K562 (cell line): ENCODE measurements around the gene FOXF2. TPM values are rescaled to one million over a fixed set of nuclear protein-coding genes. Genes with fewer than 3 reads are reported as not detected.
"Not testable (repeated sequence)": the region's sequence is repeated elsewhere in the genome, so short reads cannot be mapped to it uniquely, and the experiment has no call there.

Source experiments
- ATAC-seq: fragments of 200-7000 bp; cut with Tn5 transposase; 3 replicates; pipeline ENCODE4 v1.9.1; 2020; ENCODE audit warnings: moderate library complexity
- BruUV-seq: library from RNA; stranded (reverse); fragments of 400-500 nt; replicated peaks from 2 replicates; lab custom pipeline; 2021; lab: Mats Ljungman, UMichigan
- CTCF ChIA-PET: fragments of 300-600 bp; formaldehyde crosslinking; extraction: SDS; loops from one replicate; lab custom pipeline; 2021; ENCODE audit warnings: low intra/inter-chr PET ratio; lab: Yijun Ruan, JAX
- POLR2A ChIA-PET: fragments of 300-600, 350-650 bp; sonication (Branson Sonifier 250); formaldehyde crosslinking; extraction: SDS; loops from one replicate; lab custom pipeline; 2021; ENCODE audit warnings: antibody characterized with exemption, inconsistent platforms; lab: Yijun Ruan, JAX
- DNase-seq, 4 experiments: peaks; one replicate each; pipeline versions ENCODE4 v3.0.0 to v3.0.0-alpha.2; 2011 to 2018; ENCODE audit warnings: low spot score in 3 of 4, mixed read lengths in 3 of 4; ENCODE audit errors: extremely low read depth in 1 of 4
- FAIRE-seq: peaks from 2 replicates; lab custom pipeline; 2011; peaks lifted over from hg19 to GRCh38; lab: Jason Lieb, UNC
- H2AFZ ChIP-seq: 2 replicates; pipeline ENCODE4 v1.6.0; 2011; ENCODE audit warnings: low read depth, low read length, control low read depth, inconsistent platforms
- H3K27ac ChIP-seq: fragments of 200-600 bp; 3 replicates; pipeline ENCODE4 v1.8.0; 2011; ENCODE audit warnings: low read depth, mild to moderate bottlenecking, control low read depth, inconsistent platforms, low read length, moderate library complexity, mixed read lengths; ENCODE audit errors: extremely low read depth
- H3K27me3 ChIP-seq, 2 experiments: fragments of 300-600 bp in 1 of 2; 2 replicates in 1 of 2; 3 replicates in 1 of 2; pipeline versions ENCODE4 v1.6.0 to v1.8.0; 2011; ENCODE audit warnings: inconsistent platforms in 2 of 2, low read length in 2 of 2, mild to moderate bottlenecking in 1 of 2, mixed read lengths in 1 of 2, moderate library complexity in 1 of 2; ENCODE audit not compliant: control insufficient read depth in 2 of 2, insufficient read depth in 2 of 2
- H3K36me3 ChIP-seq: fragments of 300-600 bp; 3 replicates; pipeline ENCODE4 v1.8.0; 2011; ENCODE audit warnings: mild to moderate bottlenecking, low read length, inconsistent platforms; ENCODE audit not compliant: control insufficient read depth, insufficient read depth
- H3K4me1 ChIP-seq, 2 experiments: fragments of 200-600 bp in 1 of 2; replicated peaks in 1 of 2; 2 replicates in 1 of 2; 3 replicates in 1 of 2; pipeline versions ENCODE4 v1.5.1 to v1.8.0; 2011; ENCODE audit warnings: inconsistent platforms in 2 of 2, low read length in 2 of 2, mild to moderate bottlenecking in 1 of 2, mixed read lengths in 1 of 2, moderate library complexity in 1 of 2; ENCODE audit not compliant: control insufficient read depth in 2 of 2, insufficient read depth in 2 of 2
- H3K4me2 ChIP-seq: 2 replicates; pipeline ENCODE4 v1.6.1; 2011; ENCODE audit warnings: low read length, control low read depth, inconsistent platforms, mixed read lengths; ENCODE audit not compliant: insufficient read depth
- H3K4me3 ChIP-seq: fragments of 200-600 bp; sonication (generic), shearing (Covaris generic); 2 replicates; pipeline ENCODE4 v1.5.1; 2016; ENCODE audit warnings: control low read depth, inconsistent platforms
- H3K79me2 ChIP-seq: fragments of 200-600 bp; 3 replicates; pipeline ENCODE4 v1.8.0; 2011; ENCODE audit warnings: low read length, inconsistent platforms; ENCODE audit not compliant: control insufficient read depth, insufficient read depth
- H3K9ac ChIP-seq, 2 experiments: 2 replicates each; pipeline versions ENCODE4 v1.6.0 to v1.6.1; 2011; ENCODE audit warnings: low read depth in 2 of 2, low read length in 2 of 2, control low read depth in 1 of 2, inconsistent platforms in 1 of 2, mild to moderate bottlenecking in 1 of 2, mixed read lengths in 1 of 2; ENCODE audit not compliant: insufficient read depth in 1 of 2
- H3K9me1 ChIP-seq: one replicate; pipeline ENCODE4 v1.6.0; 2011; ENCODE audit warnings: inconsistent platforms, mild to moderate bottlenecking, low read length, moderate library complexity; ENCODE audit not compliant: control insufficient read depth, insufficient read depth
- H3K9me3 ChIP-seq: replicated peaks from 2 replicates; pipeline ENCODE4 v1.5.1; 2011; ENCODE audit warnings: low read depth, low read length, inconsistent platforms; ENCODE audit not compliant: control insufficient read depth, insufficient read depth
- H4K20me1 ChIP-seq: replicated peaks from 2 replicates; pipeline ENCODE4 v1.6.1; 2011; ENCODE audit warnings: low read length, inconsistent platforms, mixed read lengths; ENCODE audit not compliant: control insufficient read depth, insufficient read depth
- BRD9 ChIP-seq: fragments of 450-650 bp; IDR thresholded peaks from 2 replicates; pipeline ENCODE4 v1.6.1; 2018; ENCODE audit warnings: low read depth; ENCODE audit not compliant: partially characterized antibody
- ETV6 ChIP-seq, 3 experiments: fragments of 150-350 bp in 1 of 3; sonication (generic) in 1 of 3; formaldehyde crosslinking in 1 of 3; IDR thresholded peaks; 2 replicates each; pipeline versions ENCODE4 v1.6.1 to v1.8.0; 2014 to 2022; ENCODE audit warnings: borderline replicate concordance in 2 of 3, low read depth in 2 of 3, antibody characterized with exemption in 1 of 3, low read length in 1 of 3, mild to moderate bottlenecking in 1 of 3, missing genetic modification reagents in 1 of 3
- HDAC8 ChIP-seq: fragments of 450-650 bp; IDR thresholded peaks from 2 replicates; pipeline ENCODE4 v1.6.1; 2016; ENCODE audit warnings: mild to moderate bottlenecking, missing genetic modification characterization, moderate library complexity, missing compliant biosample characterization
- HES1 ChIP-seq: fragments of 450-650 bp; IDR thresholded peaks from 2 replicates; pipeline ENCODE4 v1.6.1; 2016; ENCODE audit warnings: low read depth, mild to moderate bottlenecking, moderate library complexity
- MXI1 ChIP-seq: IDR thresholded peaks from 2 replicates; pipeline ENCODE4 v1.6.1; 2011; ENCODE audit warnings: low read depth, mild to moderate bottlenecking, improper control_type of control experiment, low read length
- PHF8 ChIP-seq: fragments of 200-600 bp; sonication (generic); IDR thresholded peaks from 2 replicates; pipeline ENCODE4 v1.6.1; 2012; ENCODE audit warnings: mixed run types, mild to moderate bottlenecking, inconsistent platforms, low read length, moderate library complexity, borderline replicate concordance
- TCFL5 ChIP-seq: fragments of 250-450 bp; sonication (Bioruptor Pico); conservative IDR thresholded peaks from 2 replicates; pipeline ENCODE4 v1.6.1; 2021; ENCODE audit warnings: mild to moderate bottlenecking, moderate library complexity, matching md5 sums
- ZNF395 ChIP-seq: fragments of 200-800 bp; sonication (Bioruptor generic); IDR thresholded peaks from 2 replicates; pipeline ENCODE4 v1.6.1; 2017; ENCODE audit warnings: missing genetic modification characterization, missing compliant biosample characterization
- ZNF431 ChIP-seq: sonication (generic); formaldehyde crosslinking; IDR thresholded peaks from 2 replicates; pipeline ENCODE4 v1.8.0; 2022; ENCODE audit warnings: mild to moderate bottlenecking, missing genetic modification reagents
- WGBS: fragments of 100-300 bp; shearing (Covaris generic); methylation state at CpG from one replicate; pipeline ENCODE4 v1.1.6; 2016; ENCODE audit warnings: low coverage, mixed read lengths; ENCODE audit not compliant: insufficient coverage; ENCODE audit errors: missing lambda C conversion rate; 5-methylcytosine and 5-hydroxymethylcytosine counted together
- in situ Hi-C: fragments of 300-500 bp; cut with MboI; formaldehyde crosslinking; loops from 4 replicates; pipeline ENCODE4 v1.15.0; 2018; ENCODE audit warnings: inconsistent platforms, mixed read lengths
- intact Hi-C: fragments of 100-400 bp; cut with micrococcal nuclease; formaldehyde crosslinking; loops from 2 replicates; pipeline ENCODE4 v1.14.2; 2022
- polyA plus RNA-seq, 8 experiments: library from polyadenylated mRNA; depleted of rRNA in 4 of 8; stranded (reverse) in 5 of 8; unstranded in 3 of 8; fragments of >200 nt; fragmentation: Nextera tagmentation in 2 of 8; fragmentation: Illumina TruSeq in 1 of 8; extraction: Ambion mirVana in 2 of 8; extraction: Trizol in 1 of 8; gene quantifications; 2 replicates each; pipeline versions ENCODE4 v1.2.1 to v1.2.3, GENCODE V29; 2011 to 2014; ENCODE audit warnings: inconsistent platforms in 1 of 8, missing spikeins in 1 of 8
- total RNA-seq, 7 experiments: library from RNA; depleted of rRNA in 6 of 7; stranded (reverse); fragments of >200 nt in 6 of 7; fragmentation: Illumina TruSeq in 2 of 7; extraction: Trizol in 2 of 7; gene quantifications; 2 replicates each; pipeline versions ENCODE4 v1.2.1 to v1.2.3, GENCODE V29; 2011 to 2021; ENCODE audit warnings: low replicate concordance in 1 of 7
- TF ChIP-seq, protein P1 (sequence below): sonication (generic); formaldehyde crosslinking; IDR thresholded peaks from 2 replicates; pipeline ENCODE4 v1.8.0; 2022; ENCODE audit warnings: mild to moderate bottlenecking, missing genetic modification reagents, borderline replicate concordance

FOXF2 gene
- total and polyA plus RNA-seq, 9 of the 15 experiments (the other 6 are each of a cell fraction or from before 2014, with no cell fraction given) = not detected

- DNase-seq, intact Hi-C loops, H4K20me1 ChIP-seq, H3K27ac ChIP-seq, H3K79me2 ChIP-seq, H2AFZ ChIP-seq, H3K9me3 ChIP-seq, H3K9me1 ChIP-seq, H3K4me3 ChIP-seq, FAIRE-seq, H3K4me1 ChIP-seq, H3K36me3 ChIP-seq, POLR2A ChIA-PET, H3K27me3 ChIP-seq, H3K4me2 ChIP-seq, H3K9ac ChIP-seq, ATAC-seq, CTCF ChIA-PET, BruUV-seq: not testable (repeated sequence)
- TF ChIP-seq ZNF431 (CRISPR knock-in tag) = peak; percentile 83
- 0% methylated on average over 1 of the region's 1 CpG for WGBS
- in situ Hi-C loops = loop anchor here (10.0 kb wide), 1 partner anchor 575 kb away; no protein-coding TSS in a partner anchor
These were observed 19.7 kb upstream of the FOXF2 start for GRCh38 chr6:1369695-1370094.

DNA sequence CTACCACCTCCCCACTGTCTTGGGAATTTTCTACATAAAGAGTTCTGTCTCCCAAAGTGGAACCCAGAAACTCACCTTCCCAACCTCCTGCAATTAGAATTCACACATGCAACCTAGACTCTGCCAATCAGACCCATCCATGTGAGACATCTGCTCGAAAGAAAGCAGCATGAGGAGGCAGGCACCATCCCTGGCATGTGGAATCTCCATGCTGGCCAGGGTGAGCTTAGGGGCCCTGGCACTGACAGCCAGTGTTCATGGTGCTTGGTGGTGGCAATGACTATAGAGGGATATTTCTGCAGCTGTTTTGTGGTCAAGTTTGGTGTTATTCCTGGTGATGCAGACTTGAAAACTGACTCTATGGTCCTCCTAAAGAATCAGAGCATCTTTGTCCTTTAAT, 17.4 kb upstream of the FOXF2 start:
- intact Hi-C loops (no loop called here), in situ Hi-C loops (loop anchor here (10.0 kb wide), 1 partner anchor 577 kb away; no protein-coding TSS in a partner anchor)
- no peaks in the 10 kb centered on the region for H3K4me1 ChIP-seq
- H2AFZ ChIP-seq = no peak overlapping the region
- no peaks in the 10 kb centered on the region for H3K36me3 ChIP-seq
- FAIRE-seq = no peak
- peaks cover 3 to 4% of the 10 kb centered on the region in 2 experiments; a peak in 1 of 5 replicates for H3K27me3 ChIP-seq
- H3K27ac ChIP-seq = no peak overlapping the region
- ChIA-PET CTCF (no interaction called here), POLR2A (no interaction called here)
- no peaks in the 10 kb centered on the region for H4K20me1 ChIP-seq
- 0% methylated on average over 1 of the region's 1 CpG for WGBS
- no peak overlapping the region for H3K4me2 ChIP-seq
- no TSS peak for BruUV-seq
- H3K79me2 ChIP-seq = no peaks in the 10 kb centered on the region
- H3K9me3 ChIP-seq = no peaks in the 10 kb centered on the region
- no peak for DNase-seq
- no peaks in the 10 kb centered on the region for H3K9me1 ChIP-seq
- H3K4me3 ChIP-seq = no peak overlapping the region
- no peak for ATAC-seq
- H3K9ac ChIP-seq = no peak overlapping the region
- TF ChIP-seq MXI1 (no peak), HDAC8 (no peak), BRD9 (no peak), TCFL5 (CRISPR knock-in tag) (no peak), ETV6 (IDR thresholded peaks at IDR 0.05; ENCODE audit: borderline replicate concordance in 1 of 2, low read depth in 2 of 2, low read length in 1 of 2) (no peak), ETV6 (CRISPR knock-in tag; IDR thresholded peaks at IDR 0.05; ENCODE audit: borderline replicate concordance) (no peak), PHF8 (no peak), ZNF395 (no peak), HES1 (no peak)
- TF ChIP-seq, protein P1, sequence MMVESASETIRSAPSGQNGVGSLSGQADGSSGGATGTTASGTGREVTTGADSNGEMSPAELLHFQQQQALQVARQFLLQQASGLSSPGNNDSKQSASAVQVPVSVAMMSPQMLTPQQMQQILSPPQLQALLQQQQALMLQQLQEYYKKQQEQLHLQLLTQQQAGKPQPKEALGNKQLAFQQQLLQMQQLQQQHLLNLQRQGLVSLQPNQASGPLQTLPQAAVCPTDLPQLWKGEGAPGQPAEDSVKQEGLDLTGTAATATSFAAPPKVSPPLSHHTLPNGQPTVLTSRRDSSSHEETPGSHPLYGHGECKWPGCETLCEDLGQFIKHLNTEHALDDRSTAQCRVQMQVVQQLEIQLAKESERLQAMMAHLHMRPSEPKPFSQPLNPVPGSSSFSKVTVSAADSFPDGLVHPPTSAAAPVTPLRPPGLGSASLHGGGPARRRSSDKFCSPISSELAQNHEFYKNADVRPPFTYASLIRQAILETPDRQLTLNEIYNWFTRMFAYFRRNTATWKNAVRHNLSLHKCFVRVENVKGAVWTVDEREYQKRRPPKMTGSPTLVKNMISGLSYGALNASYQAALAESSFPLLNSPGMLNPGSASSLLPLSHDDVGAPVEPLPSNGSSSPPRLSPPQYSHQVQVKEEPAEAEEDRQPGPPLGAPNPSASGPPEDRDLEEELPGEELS = no peak
